ENCODE measurements around the gene LCN15. TPM values are rescaled to one million over a fixed set of nuclear protein-coding genes. Genes with fewer than 3 reads are reported as not detected.

Gene LCN15
- total and polyA plus RNA-seq, 2 experiments from 2014 or later: 0.76 to 0.90 TPM

- no peak for TF ChIP-seq STAT1 (IDR thresholded peaks at IDR 0.05; ENCODE audit: unreplicated experiment)
- TF ChIP-seq JUNB (IDR thresholded peaks at IDR 0.05; ENCODE audit: unreplicated experiment): no peak
- no peak for TF ChIP-seq EZH2 (IDR thresholded peaks at IDR 0.05; ENCODE audit: low read depth, unreplicated experiment)
- no peak for TF ChIP-seq ETS1 (IDR thresholded peaks at IDR 0.05)
Observed at GRCh38 chr9:136753371-136754058, 10.8 kb downstream of the LCN15 start (continued).

GRCh38 chr9:136751814-136752213 lies 12.5 kb downstream of the LCN15 start:
- no peak overlapping the region for H3K27ac Mint-ChIP-seq
- Histone ChIP-seq H3K4me3 (no peak overlapping the region), H3K4me2 (no peak overlapping the region), H4K20me1 (replicated peaks; ENCODE audit: insufficient read depth) (no peaks in the 10 kb centered on the region), H2AFZ (no peak overlapping the region), H3K79me2 (replicated peaks; ENCODE audit: insufficient read depth) (no peaks in the 10 kb centered on the region), H3K27ac (ENCODE audit: low read depth) (no peak overlapping the region), H3F3A (replicated peaks; ENCODE audit: low read depth) (no peaks in the 10 kb centered on the region), H3K9me2 (ENCODE audit: insufficient read depth) (no peaks in the 10 kb centered on the region), H3K4me1 (ENCODE audit: insufficient read depth) (no peaks in the 10 kb centered on the region), H3K27me3 (ENCODE audit: insufficient read depth) (no peaks in the 10 kb centered on the region), H3K36me3 (ENCODE audit: insufficient read depth) (no peaks in the 10 kb centered on the region)
- no peaks in the 10 kb centered on the region; the same call in 2 of the 3 replicates for H3K4me1 Mint-ChIP-seq
- ATAC-seq (no peak), DNase-seq (ENCODE audit: low spot score) (no peak)
- H3K27me3 Mint-ChIP-seq (ENCODE audit: insufficient read depth, low read depth, poor library complexity): peaks cover 5% of the 10 kb centered on the region
- no peak for TF ChIP-seq CTCF (conservative IDR thresholded peaks at IDR 0.05; ENCODE audit: low read depth in 2 of 2)
- no peak for TF ChIP-seq POLR2AphosphoS5 (IDR thresholded peaks at IDR 0.05; ENCODE audit: low read depth)
- TF ChIP-seq NANOG (IDR thresholded peaks at IDR 0.05; ENCODE audit: borderline replicate concordance): no peak
- peaks cover 3% of the 10 kb centered on the region; the same call in 2 of the 3 replicates for H3K36me3 Mint-ChIP-seq (ENCODE audit: low read depth)
- H3K4me3 Mint-ChIP-seq: no peak overlapping the region
- H3K9me3 Mint-ChIP-seq: peaks cover 28% of the 10 kb centered on the region

GRCh38 chr9:136751244-136751643 lies 13.1 kb downstream of the LCN15 start:
- Histone ChIP-seq H3K36me3 (ENCODE audit: insufficient read depth) (no peaks in the 10 kb centered on the region), H3K27me3 (ENCODE audit: insufficient read depth) (no peaks in the 10 kb centered on the region), H3K27ac (ENCODE audit: low read depth) (no peak overlapping the region), H3K79me2 (replicated peaks; ENCODE audit: insufficient read depth) (no peaks in the 10 kb centered on the region), H4K20me1 (replicated peaks; ENCODE audit: insufficient read depth) (no peaks in the 10 kb centered on the region), H3K9me2 (ENCODE audit: insufficient read depth) (no peaks in the 10 kb centered on the region), H3K4me2 (no peak overlapping the region), H3F3A (replicated peaks; ENCODE audit: low read depth) (no peaks in the 10 kb centered on the region), H3K4me1 (ENCODE audit: insufficient read depth) (no peaks in the 10 kb centered on the region), H3K4me3 (no peak overlapping the region), H2AFZ (no peak overlapping the region)
- ATAC-seq (no peak), DNase-seq (ENCODE audit: low spot score) (no peak)
- no peak overlapping the region for H3K4me3 Mint-ChIP-seq
- peaks cover 3% of the 10 kb centered on the region; the same call in 2 of the 3 replicates for H3K36me3 Mint-ChIP-seq (ENCODE audit: low read depth)
- no peaks in the 10 kb centered on the region; the same call in 2 of the 3 replicates for H3K4me1 Mint-ChIP-seq
- H3K27me3 Mint-ChIP-seq (ENCODE audit: insufficient read depth, low read depth, poor library complexity): peaks cover 5% of the 10 kb centered on the region
- H3K9me3 Mint-ChIP-seq: peaks cover 25% of the 10 kb centered on the region
- H3K27ac Mint-ChIP-seq: no peak overlapping the region
- TF ChIP-seq ZNF331 (CRISPR knock-in tag; IDR thresholded peaks at IDR 0.05; ENCODE audit: low read depth): no peak
- no peak for TF ChIP-seq CTCF (conservative IDR thresholded peaks at IDR 0.05; ENCODE audit: low read depth in 2 of 2)
- no peak for TF ChIP-seq EZH2 (IDR thresholded peaks at IDR 0.05; ENCODE audit: low read depth, unreplicated experiment)
